ENCODE results near the gene RAB11FIP5.
"Not testable (repeated sequence)": the region's sequence is repeated elsewhere in the genome, so short reads cannot be mapped to it uniquely, and the experiment has no call there.

The RAB11FIP5 gene

DNA sequence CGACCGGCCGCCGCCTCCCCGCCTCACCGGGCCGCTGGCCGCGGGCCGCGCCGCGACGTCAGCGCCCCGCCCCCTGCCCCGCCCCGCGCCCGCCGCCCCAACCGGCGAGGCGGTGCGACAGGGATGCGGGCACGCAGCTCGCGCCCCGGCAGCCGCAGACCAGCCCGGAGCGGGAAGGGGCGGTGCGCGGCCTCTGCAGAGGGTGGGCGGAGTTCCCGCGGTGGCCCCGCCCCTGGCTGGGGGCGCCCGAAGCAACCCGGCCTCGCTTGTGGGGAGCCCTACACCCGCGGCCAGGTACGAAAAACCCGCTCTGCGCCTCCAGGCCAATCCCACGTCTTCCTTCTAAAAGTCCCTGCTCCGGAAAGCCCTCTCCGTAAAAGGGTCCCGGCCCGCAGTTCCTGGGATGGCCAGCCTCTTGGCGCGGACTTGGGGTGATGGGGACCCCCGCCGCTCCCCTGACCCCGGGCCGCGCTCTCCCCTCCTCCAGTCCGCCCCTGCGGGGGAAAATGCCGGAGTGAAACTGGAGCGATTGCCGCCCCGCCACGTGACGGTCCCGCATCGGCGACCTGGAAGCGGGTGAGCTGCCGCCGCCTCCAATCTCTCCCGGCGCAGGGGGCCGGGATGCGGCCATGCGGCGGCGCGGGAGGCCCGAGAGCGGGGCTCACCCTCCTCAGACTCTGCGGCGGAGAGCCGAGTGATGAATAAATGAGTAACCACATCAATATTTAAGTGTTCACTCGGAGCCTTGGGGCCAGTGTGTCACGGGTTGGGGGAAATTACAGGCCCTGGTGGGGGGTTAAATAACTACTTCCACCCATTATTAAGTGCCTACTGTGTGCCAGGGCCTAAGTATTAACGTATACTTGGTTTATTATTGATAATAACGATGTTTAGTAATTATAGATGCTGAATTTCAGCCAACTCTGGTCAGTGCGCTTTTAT, at the start of gene RAB11FIP5:
Gene RAB11FIP5, minus strand, starts transcription at position 36 of the 942 bp plus-strand sequence. CDS start 171 bp downstream, outside the sequence.
- no peak for FAIRE-seq

GRCh38 chr2:73156539-73157124, 43.9 kb upstream of the RAB11FIP5 start:
- FAIRE-seq, result no peak

DNA sequence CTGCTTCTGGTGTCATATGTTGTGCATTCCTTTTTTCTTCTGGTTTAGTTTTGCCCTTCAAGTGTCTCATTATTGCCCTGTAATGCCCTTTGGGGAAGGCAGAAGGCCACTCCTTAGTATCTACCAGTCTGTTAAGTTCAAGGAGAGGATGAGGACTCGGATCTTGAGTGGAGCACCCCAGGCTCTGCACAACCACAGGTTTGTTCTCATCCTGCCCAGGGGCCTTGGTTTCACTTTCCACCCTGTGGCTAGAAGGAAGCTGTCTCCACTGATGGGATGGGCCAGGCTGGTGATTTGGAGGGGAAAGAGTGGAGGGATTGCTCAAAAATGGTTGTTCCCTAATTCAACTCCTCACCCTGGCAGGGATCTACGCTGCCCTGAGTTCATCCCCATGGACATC, 30.2 kb upstream of the RAB11FIP5 start:
- FAIRE-seq, result no peak

DNA sequence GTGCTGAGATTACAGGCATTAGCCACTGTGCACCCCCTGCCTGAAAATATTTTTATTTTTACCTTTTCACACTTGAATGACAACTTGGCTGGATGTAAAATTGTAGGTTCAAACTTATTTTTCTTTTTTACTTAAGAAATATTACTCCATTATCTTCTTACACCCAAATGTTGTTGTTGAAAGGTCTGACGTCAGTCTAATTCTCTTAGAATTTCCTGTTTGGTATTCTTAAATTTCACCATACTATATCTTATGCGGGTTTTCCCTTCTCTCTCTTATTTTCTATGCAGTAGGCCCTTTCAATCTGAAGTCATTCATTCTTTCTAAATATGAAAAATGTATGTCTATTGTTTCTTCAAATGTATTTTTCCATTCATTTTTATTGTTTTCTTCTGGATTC, 29.1 kb upstream of the RAB11FIP5 start:
- FAIRE-seq, result no peak

- FAIRE-seq, result no peak
Observed at GRCh38 chr2:73135236-73135635, 22.5 kb upstream of the RAB11FIP5 start.

DNA sequence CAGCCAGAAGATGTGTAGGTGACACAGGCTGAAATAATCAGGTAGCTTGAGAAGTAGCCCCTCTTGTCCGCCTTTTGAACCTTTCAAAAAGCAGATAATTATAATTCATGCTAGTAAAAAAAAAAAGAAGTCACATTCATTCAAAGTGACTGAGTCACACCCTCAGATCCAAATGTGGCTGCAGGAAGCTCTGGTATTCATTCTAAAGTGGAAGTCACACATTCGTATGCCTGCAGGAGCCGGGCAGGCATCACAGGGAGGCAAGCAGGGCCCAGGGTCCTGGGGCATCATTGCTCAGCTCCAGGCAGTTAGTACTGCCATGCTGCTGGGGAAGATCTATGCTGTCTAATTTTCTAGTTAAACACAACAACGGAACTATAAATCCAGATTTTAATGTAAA, 21.7 kb upstream of the RAB11FIP5 start:
- no peak for FAIRE-seq

DNA sequence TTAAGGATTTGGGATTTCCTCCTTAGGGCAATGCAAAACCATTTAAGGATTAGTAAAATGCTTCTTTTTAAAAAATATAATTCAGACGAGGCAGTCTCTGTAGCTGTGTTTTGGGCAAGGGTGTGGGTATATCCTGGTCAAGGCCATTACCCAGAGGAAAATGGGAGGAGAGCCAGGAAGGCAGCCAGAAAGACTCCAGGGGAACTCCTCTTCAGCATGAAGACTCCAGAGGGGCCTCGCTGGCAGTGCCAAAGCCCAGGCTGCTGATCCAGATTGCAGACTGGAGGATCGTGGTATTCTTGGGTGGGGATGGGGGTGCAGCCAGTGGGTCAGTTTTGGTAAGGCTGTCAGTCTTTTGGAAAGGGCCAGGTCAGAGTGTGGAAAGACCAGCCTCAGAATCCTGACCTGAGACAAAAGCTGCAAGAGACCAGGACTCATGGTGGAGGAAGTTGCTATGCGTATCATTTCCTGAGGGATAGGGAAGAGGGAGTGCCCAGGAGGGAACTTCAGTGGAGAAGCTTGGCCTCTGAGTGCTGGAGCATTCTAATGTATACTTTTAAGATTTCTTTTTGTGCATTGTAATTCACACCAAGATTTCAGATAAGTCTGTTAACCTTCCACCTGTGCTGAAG, 20.9 kb upstream of the RAB11FIP5 start:
- no peak for FAIRE-seq

DNA sequence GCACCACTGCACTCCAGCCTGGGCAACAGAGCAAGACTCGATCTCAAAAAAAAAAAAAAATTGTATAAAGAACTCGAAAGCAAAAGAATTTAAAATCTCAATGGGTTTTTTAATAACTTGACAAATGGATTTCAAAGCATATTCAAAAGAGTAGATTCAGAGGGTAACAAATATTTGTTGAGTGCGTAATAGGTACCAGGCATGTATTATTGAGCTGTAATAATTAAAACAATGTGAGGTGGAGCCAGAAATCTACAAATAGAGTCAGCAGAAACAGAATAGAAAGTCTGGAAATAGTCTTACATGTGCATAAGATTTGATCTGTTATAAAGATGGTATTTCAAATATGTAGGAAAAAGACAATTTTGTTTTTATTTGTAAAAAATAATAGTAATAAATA, 19.1 kb upstream of the RAB11FIP5 start:
- FAIRE-seq, result peak; percentile 10

DNA sequence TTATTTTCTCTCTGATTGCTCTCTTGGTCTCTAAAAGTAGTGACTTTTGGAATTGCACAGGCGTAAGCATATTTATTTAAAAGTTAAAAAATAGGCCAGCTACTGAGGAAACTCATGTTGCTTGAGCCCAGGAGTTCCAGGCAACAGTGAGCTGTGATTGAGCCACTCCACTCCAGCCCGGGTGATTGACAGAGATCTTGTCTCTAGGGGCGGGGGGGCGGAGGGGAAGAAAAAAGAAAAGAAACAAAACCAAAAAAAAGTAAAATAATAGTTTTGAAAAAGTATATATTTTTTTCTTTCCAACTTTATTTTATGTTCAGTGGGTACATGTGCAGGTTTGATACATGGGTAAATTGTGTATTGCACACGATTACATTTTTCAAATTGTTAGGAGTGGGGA, 18.0 kb upstream of the RAB11FIP5 start:
- FAIRE-seq, result no peak

DNA sequence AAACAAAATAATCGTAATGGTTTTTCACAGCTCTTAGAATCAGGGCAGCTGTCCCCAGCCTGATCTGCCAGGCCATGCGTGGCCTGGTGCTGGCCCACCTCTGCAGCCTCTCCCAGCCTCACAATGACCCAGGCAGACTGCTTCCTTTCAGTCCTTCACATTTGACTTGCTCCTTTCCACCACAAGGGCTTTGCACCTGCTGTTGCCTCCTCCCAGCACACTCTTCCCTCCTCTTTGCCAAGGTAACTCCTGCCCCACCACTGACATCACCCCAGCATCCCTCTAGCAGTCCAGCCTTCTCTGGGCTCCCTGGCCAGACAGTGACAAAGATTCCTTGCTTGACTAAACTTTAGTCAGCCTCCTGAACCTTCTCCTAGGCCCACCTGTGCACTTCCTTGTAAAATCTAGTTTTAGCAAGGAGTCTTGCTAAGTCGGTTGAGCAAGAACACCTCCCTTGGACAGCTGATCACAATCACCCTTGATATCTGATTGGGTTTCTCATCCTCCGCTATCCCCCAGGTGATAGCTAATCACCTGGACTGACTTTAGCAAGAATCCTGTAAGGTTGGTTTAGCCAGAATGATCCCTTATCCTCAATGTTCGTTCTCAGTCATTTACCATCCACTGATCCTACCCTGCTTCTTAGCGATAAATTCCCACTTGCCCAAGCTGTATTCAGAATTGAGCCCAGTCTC, 16.2 kb upstream of the RAB11FIP5 start:
- FAIRE-seq, result no peak

DNA sequence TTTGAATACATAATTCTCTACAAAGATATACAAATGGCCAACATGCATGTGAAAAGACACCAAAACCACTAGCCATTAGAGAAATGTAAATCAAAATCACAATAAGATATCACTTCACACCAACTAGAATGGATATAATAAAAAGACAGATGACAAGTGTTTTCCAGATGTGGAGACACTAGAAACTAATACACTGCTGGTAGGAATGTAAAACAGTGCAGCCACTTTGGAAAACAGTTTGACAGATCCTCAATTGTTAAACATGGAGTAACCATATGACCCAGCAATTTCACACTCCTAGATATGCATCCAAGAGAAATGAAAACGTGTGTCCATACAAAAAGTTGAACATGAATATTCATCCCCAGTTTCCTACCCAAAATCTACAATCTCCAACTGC, 9.8 kb upstream of the RAB11FIP5 start:
- no peak for FAIRE-seq

GRCh38 chr2:73119611-73120239, 7.0 kb upstream of the RAB11FIP5 start:
- not testable (repeated sequence) for FAIRE-seq

- FAIRE-seq, result no peak
Observed at GRCh38 chr2:73117441-73117840, 4.7 kb upstream of the RAB11FIP5 start.

DNA sequence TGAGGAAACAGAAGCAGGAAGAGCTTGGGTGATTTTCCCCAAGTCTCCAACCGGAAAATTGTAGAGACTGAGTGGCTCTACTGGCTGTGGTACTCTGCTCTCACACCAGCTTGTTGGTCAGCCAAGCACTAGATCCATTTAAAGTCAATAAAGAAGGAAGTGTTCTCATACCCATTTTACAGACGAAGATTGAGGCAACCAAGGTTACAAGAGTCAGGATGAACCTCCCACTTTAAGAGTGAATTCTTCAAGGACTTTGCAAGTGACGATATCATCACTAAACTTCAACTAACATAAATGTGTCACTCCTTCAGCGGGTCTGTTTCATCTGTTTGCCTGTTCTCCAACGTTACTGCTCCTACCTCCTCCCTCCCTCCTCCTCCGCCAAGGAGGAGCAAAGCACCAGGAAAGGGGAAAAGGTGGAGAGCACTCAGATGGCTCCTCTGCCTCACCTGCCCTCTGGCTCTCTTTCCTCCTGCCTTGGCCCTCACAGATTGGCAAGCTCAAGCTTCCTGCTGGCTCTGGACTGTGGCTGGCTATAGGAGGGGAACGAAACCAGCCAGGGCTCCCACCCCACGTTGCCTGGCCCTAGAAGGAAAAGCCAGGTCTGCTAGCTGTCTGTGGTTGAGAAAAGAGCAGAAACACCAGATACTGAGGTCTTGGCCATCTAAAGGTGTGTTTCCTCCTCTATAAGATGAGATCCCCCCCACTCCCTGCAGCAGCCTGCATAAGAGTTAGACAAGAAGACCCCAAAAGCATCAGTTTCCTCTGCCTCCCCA, 3.6 kb upstream of the RAB11FIP5 start:
- no peak for FAIRE-seq

DNA sequence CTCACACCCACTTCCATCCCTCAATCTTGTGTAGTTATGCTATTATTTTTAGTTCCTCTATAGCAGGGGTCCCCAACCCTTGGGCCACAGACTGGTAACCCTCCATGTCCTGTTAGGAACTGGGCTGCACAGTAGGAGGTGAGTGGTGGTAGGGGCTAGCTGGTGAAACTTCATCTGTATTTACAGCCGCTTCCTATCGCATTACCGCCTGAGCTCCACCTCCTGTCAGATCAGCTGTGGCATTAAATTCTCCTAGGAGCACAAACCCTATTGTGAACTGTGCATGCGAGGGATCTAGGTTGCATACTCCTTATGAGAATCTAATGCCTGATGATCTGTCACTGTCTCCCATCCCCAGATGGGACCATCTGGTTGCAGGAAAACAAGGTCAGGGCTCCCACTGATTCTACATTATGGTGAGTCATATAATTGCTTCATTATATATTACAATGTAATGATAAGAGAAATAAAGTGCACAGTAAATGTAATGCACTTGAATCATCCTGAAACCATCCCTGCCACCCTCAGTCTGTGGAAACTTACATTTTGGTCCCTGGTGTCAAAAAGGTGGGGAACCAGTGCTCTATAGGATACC, 1.6 kb upstream of the RAB11FIP5 start:
- FAIRE-seq, result no peak

DNA sequence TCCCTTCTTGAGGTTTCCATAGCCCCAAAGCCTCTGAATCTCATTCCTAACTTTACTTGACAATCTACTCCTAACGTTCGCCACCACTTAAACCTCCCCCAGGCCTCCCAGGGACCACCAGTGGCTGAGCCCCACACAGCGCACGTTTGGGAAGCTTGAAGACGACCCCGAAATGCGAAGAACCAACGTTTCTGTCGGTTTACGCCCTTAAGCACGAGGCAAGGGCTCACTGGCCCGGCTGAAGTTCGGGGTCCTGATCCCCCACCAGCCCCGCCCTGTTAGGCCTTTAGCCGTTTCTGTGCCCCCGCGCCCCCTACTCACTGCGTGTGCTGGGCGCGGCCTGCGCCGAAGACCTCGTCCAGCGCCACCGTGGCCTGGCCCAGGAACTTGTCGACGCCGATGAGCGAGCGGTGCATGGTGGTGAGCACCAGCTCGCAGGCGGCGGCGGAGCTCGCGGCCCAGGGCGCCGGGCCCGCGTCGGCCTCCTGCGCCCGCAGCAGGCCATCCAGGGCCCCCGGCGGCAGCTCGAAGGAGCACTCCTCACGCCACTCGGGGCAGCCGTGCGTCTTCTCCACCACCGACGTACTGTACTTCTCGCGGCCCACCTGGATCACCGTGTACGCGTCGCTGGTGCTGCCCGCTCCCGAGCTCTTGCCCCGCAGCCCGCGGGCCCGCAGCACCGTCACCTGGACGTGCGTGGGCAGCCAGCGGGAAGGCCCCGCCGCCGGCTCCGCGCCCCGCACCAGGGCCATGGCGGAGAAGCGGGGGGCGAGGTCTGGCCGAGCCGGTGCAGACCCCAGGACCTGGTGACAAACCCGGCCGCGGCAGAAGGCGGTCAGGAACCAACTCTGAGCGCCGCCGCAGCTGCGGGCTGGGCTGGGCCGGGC, 479 bp downstream of the RAB11FIP5 start:
- FAIRE-seq, result no peak

DNA sequence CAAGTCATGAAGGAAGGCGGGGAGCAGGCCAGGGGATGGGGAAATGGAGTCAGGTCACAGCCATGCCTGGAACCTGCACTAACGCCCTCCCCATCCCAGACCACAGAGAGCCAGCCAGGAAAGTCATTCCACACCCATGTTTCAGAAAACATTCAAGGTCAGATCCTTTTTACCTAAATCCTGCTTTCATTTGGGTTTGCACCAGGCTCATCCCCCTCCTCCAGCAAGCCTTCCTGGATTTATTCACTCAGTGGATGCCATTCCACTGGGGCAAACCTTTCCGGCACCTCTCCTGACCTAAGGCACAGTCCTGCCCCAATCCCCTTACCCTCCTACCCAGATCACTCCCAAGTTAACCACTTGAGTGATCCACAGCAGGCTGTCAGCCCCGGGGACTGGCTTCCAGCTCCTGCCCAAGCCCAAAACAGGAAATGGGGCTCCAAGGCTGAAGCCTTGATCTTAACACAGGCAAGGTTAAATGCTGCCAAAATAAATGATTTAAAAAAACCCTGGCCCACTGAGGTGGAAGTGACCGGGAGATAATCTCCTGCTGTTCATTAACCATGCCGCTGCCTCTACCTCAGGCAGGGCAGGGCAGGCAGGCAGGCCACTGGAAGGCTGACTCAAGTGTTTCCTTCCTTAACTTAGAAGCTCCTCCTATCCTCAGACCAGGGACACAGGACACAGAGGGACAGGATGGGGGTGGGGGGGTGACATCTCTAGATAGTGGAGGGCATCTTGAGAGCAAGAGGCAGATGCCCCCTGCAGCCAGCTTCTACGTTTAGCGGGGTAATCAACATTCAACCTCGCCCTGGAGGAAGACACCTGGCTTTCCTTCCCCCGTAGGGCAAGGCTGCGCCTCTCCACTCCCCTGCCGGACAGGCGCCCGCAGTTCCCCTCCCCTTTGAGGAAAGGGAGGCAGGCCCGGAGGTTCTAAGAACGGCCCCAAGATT, 1.4 kb downstream of the RAB11FIP5 start:
- no peak for FAIRE-seq

GRCh38 chr2:73110168-73111072, 2.3 kb downstream of the RAB11FIP5 start:
- FAIRE-seq, result no peak
